H1 (cell line): Measurements from ENCODE around the gene FADD.

Experiments used
- CTCF ChIP-seq, 3 experiments: IDR thresholded peaks; 1 replicate in 2 of 3; 2 replicates in 1 of 3; pipeline versions ENCODE4 v1.5.1 to v1.6.1; 2011; ENCODE audit warnings: low read length in 3 of 3, mild to moderate bottlenecking in 3 of 3, inconsistent platforms in 2 of 3, low read depth in 1 of 3, moderate library complexity in 1 of 3; ENCODE audit not compliant: insufficient read depth in 1 of 3; ENCODE audit errors: control extremely low read depth in 1 of 3
- EGR1 ChIP-seq: IDR thresholded peaks from 2 replicates; pipeline ENCODE4 v1.6.1; 2011; ENCODE audit warnings: low read depth, low read length, borderline replicate concordance
- GABPA ChIP-seq: IDR thresholded peaks from 2 replicates; pipeline ENCODE4 v1.6.1; 2011; ENCODE audit warnings: mild to moderate bottlenecking, low read length, moderate library complexity, borderline replicate concordance; ENCODE audit not compliant: insufficient read depth
- POLR2A ChIP-seq, 2 experiments: IDR thresholded peaks; 1 replicate in 1 of 2; 2 replicates in 1 of 2; pipeline ENCODE4 v1.6.1; 2011; ENCODE audit warnings: low read depth in 2 of 2, low read length in 2 of 2, mild to moderate bottlenecking in 2 of 2; ENCODE audit errors: control extremely low read depth in 1 of 2
- RAD21 ChIP-seq, 2 experiments: IDR thresholded peaks in 1 of 2; conservative IDR thresholded peaks in 1 of 2; 2 replicates each; pipeline ENCODE4 v1.6.1; 2011; ENCODE audit warnings: low read depth in 2 of 2, low read length in 2 of 2, improper control_type of control experiment in 1 of 2, inconsistent platforms in 1 of 2, mild to moderate bottlenecking in 1 of 2, moderate library complexity in 1 of 2
- RXRA ChIP-seq: IDR thresholded peaks from 2 replicates; pipeline ENCODE4 v1.6.1; 2011; ENCODE audit warnings: low read depth, mild to moderate bottlenecking, low read length, moderate library complexity; ENCODE audit not compliant: insufficient read depth
- TAF1 ChIP-seq: IDR thresholded peaks from 2 replicates; pipeline ENCODE4 v1.6.1; 2011; ENCODE audit warnings: mild to moderate bottlenecking, low read depth, low read length

GRCh38 chr11:70241709-70242108, 38.6 kb downstream of the FADD start:
- no peak for TF ChIP-seq RXRA
- TF ChIP-seq TAF1 = no peak
- TF ChIP-seq CTCF (IDR thresholded peaks at IDR 0.05; ENCODE audit: control extremely low read depth in 1 of 3, insufficient read depth in 1 of 3, low read depth in 1 of 3, low read length in 3 of 3) = no peak
- no peak for TF ChIP-seq GABPA
- TF ChIP-seq EGR1 = no peak
- no peak for TF ChIP-seq RAD21 (IDR thresholded peaks at IDR 0.05 in 1 of 2, conservative IDR thresholded peaks at IDR 0.05 in 1 of 2; ENCODE audit: low read depth in 2 of 2, low read length in 2 of 2)
- no peak for TF ChIP-seq POLR2A (IDR thresholded peaks at IDR 0.05; ENCODE audit: control extremely low read depth in 1 of 2, low read depth in 2 of 2, low read length in 2 of 2)
